ENCODE results near the gene KRT38.

Gene KRT38

DNA sequence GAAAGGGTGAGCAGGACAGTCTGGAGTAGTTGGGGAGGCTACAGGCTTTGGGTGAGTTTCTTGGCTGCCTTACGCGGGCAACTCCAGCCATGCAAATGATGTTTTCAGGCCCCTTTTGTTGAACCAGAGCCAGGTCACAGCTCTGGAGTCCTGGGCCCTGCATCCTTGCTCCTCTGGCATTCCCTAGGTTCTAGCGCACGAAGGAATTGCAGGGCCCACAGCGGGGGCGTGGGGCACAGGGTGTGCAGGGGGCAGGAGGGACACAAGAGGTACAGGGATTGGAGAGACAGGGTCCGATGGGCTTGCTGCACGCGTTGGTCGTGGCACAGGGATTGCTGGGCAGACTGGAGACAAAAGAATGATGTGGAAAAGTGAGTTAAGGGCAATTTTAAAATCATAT is 47.0 kb downstream of the KRT38 start:
- DNase-seq = no peak

DNA sequence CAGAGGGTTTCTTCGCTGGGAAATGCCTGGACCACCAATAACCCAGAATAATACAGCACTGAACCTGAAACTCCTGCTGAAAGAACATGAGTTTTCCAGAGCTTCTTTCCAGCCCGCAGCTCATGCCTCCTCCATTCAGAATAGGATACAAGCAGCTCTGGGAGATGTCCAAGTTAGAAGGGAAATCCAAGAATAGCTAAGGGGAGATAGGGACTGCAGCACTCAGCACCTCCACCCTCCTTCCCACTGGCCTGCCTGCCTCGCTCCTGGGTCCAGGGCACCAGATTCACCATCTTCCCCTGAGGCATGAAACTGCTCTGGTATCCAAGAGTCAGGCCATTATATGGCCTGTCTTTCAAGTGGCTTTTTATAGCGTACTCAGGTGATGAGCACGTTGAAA is 47.5 kb downstream of the KRT38 start:
- no peak for DNase-seq

DNA sequence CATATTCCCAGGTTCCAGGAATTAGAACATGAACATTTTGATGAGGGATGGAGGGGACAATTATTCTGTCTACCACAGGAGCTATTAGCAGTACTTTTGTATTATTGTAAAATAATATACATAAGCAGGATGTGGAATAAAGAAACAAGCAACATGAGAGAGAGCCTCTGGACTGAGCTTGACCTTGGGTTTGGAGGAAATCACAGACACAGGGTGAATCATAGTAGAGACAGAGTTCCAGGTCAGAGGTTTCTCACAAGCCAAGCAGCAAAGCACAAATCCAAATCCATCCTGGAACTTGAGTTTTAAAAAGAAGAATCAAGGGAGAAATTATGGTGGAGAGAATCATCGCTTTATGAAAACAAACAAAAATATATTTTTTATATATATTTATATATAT is 48.5 kb downstream of the KRT38 start:
- DNase-seq = no peak

DNA sequence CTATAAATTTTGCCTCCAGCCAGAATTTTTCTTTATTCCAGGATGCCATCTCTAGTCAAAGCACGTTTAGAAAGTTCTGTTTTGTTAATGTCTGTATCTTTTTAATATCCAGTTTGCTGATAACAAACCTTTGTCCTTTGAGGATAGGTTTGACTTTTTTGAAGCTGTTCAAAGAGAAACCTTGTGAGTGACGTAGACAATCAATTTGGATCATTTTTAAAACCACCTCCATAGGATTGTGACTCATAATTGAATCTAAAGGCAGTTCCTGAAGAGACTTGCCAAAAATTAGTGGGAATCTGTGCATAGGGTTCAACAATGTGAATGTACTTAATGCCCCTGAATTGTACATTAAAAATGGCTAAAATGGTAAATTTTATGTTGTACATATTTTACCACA is 49.2 kb downstream of the KRT38 start:
- no peak for DNase-seq

DNA sequence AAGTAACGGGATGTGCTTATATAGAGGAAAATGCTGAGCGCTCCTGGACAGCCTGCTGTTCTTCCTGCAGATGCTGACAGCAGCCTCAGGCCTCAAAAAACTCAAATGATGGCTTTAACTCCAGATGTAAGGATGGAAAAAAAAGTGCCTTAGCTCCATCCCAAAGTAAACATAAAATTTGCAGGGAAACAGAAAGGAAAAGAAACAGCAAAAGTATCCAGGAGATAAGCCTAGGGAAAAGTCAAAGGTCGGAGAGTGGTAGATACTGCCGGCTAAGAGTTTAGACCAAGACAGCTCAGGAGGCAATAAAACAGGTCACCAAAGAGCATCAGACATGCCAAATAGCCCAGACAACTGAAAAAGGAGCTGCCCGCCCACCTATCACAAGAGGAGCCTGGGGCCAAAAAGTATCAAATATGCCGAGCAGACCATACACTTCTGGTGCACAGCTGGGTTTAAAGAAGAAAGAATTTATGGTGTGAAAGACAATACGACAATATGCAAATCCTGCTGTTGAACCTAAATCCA is 50.3 kb downstream of the KRT38 start:
- no peak for DNase-seq

DNA sequence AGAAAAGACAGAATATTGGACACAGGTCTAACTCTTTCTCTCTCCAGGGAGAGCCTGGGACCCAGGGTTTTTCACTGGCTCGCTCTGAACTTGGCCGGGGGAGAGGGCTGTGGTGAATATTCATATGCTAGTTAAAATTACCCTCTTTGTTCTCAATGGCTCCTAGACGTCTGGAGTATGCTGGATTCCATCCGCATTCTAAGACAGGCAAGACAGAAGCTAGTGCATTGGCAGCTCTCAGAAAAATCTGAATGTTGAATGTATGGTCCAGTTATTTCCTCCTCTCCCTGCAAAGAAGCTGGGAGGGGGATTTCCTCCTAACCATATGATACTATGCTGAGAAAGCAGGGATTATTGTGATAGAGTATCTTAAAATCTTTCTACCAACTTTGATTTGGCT is 53.1 kb downstream of the KRT38 start:
- no peak for DNase-seq

DNA sequence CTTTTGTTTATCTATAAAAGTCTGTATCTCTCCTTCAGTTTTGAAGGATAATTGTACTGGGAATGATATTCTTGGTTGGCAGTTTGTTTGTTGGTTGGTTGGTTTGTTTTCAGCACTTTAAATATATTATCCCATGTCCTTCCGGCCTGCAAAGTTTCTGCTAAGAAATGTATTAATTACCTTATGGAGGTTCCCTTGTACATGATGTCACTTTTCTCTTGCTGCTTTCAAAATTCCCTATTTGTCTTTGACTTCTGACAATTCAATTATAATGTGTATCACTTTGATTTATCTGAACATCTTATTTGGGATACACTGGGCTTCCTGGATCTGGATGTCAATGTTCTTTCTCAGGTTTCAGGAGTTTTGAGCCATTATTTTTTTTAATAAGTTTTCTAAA is 54.6 kb downstream of the KRT38 start:
- no peak for DNase-seq
